ENCODE results near the gene TARS1.

TARS1 gene

GRCh38 chr5:33476992-33477391, 36.2 kb downstream of the TARS1 start:
- Histone ChIP-seq H3K4me1 (ENCODE audit: control insufficient read depth in 1 of 2, insufficient read depth in 1 of 2, low read depth in 1 of 2, low read length in 1 of 2) (no peaks in the 10 kb centered on the region), H3K27ac (no peak overlapping the region), H3K27me3 (no peaks in the 10 kb centered on the region), H3K36me3 (peaks cover 4% of the 10 kb centered on the region), H3K4me3 (ENCODE audit: low read depth in 1 of 2, low read length in 1 of 2) (no peak overlapping the region), H3K9me3 (no peaks in the 10 kb centered on the region)
- no peak for TF ChIP-seq CTCF (IDR thresholded peaks at IDR 0.05)

GRCh38 chr5:33477816-33478215, 37.1 kb downstream of the TARS1 start:
- Histone ChIP-seq H3K27ac (no peak overlapping the region), H3K9me3 (no peaks in the 10 kb centered on the region), H3K4me1 (ENCODE audit: control insufficient read depth in 1 of 2, insufficient read depth in 1 of 2, low read depth in 1 of 2, low read length in 1 of 2) (no peaks in the 10 kb centered on the region), H3K4me3 (ENCODE audit: low read depth in 1 of 2, low read length in 1 of 2) (no peak overlapping the region), H3K27me3 (no peaks in the 10 kb centered on the region), H3K36me3 (peaks cover 2% of the 10 kb centered on the region)
- no peak for TF ChIP-seq CTCF (IDR thresholded peaks at IDR 0.05)

GRCh38 chr5:33479311-33479710, 38.5 kb downstream of the TARS1 start:
- no peak overlapping the region for H3K4me3 ChIP-seq (ENCODE audit: low read depth in 1 of 2, low read length in 1 of 2)
- no peak overlapping the region for H3K27ac ChIP-seq
- no peak for TF ChIP-seq CTCF (IDR thresholded peaks at IDR 0.05)

GRCh38 chr5:33480876-33481275, 40.1 kb downstream of the TARS1 start:
- Histone ChIP-seq H3K4me1 (ENCODE audit: control insufficient read depth in 1 of 2, insufficient read depth in 1 of 2, low read depth in 1 of 2, low read length in 1 of 2) (no peaks in the 10 kb centered on the region), H3K27ac (no peak overlapping the region), H3K4me3 (ENCODE audit: low read depth in 1 of 2, low read length in 1 of 2) (no peak overlapping the region), H3K27me3 (no peaks in the 10 kb centered on the region), H3K9me3 (no peaks in the 10 kb centered on the region), H3K36me3 (no peaks in the 10 kb centered on the region)
- TF ChIP-seq CTCF (IDR thresholded peaks at IDR 0.05): no peak

More at GRCh38 chr5:33479311-33479710, 38.5 kb downstream of the TARS1 start:
- H3K27me3 ChIP-seq: no peaks in the 10 kb centered on the region
- H3K4me1 ChIP-seq (ENCODE audit: control insufficient read depth in 1 of 2, insufficient read depth in 1 of 2, low read depth in 1 of 2, low read length in 1 of 2): no peaks in the 10 kb centered on the region
- H3K9me3 ChIP-seq: no peaks in the 10 kb centered on the region
- H3K36me3 ChIP-seq: peaks cover 1% of the 10 kb centered on the region

- no peak overlapping the region for H3K27ac ChIP-seq
- no peaks in the 10 kb centered on the region for H3K36me3 ChIP-seq
- H3K4me3 ChIP-seq (ENCODE audit: low read depth in 1 of 2, low read length in 1 of 2): no peak overlapping the region
- H3K27me3 ChIP-seq: no peaks in the 10 kb centered on the region
- TF ChIP-seq CTCF (IDR thresholded peaks at IDR 0.05): no peak
- H3K9me3 ChIP-seq: no peaks in the 10 kb centered on the region
- H3K4me1 ChIP-seq (ENCODE audit: control insufficient read depth in 1 of 2, insufficient read depth in 1 of 2, low read depth in 1 of 2, low read length in 1 of 2): no peaks in the 10 kb centered on the region
Observed at GRCh38 chr5:33482335-33482734, 41.6 kb downstream of the TARS1 start.

- Histone ChIP-seq H3K9me3 (no peaks in the 10 kb centered on the region), H3K27me3 (no peaks in the 10 kb centered on the region), H3K4me3 (ENCODE audit: low read depth in 1 of 2, low read length in 1 of 2) (no peak overlapping the region), H3K27ac (no peak overlapping the region), H3K36me3 (no peaks in the 10 kb centered on the region), H3K4me1 (ENCODE audit: control insufficient read depth in 1 of 2, insufficient read depth in 1 of 2, low read depth in 1 of 2, low read length in 1 of 2) (no peaks in the 10 kb centered on the region)
- no peak for TF ChIP-seq CTCF (IDR thresholded peaks at IDR 0.05)
Observed at GRCh38 chr5:33487236-33487635, 46.5 kb downstream of the TARS1 start.

Data from neutrophil (primary cell).